Body of pancreas (tissue), 4 donors: Measurements from ENCODE around the gene SLCO6A1.

Experiments
- POLR2A ChIP-seq, 3 donors: fragments of 450-650 bp; IDR thresholded peaks; one replicate each; pipeline ENCODE4 v1.6.1; 2016; ENCODE audit warnings: antibody characterized with exemption in 3 of 3, mild to moderate bottlenecking in 2 of 3
- TF ChIP-seq, protein P1 (sequence below), 7 experiments: fragments of 450-650 bp in 4 of 7; fragments of 200-600 bp in 3 of 7; sonication (generic) in 3 of 7; IDR thresholded peaks; one replicate each; pipeline ENCODE4 v1.5.1; 2016 to 2019; ENCODE audit warnings: antibody characterized with exemption in 7 of 7

DNA sequence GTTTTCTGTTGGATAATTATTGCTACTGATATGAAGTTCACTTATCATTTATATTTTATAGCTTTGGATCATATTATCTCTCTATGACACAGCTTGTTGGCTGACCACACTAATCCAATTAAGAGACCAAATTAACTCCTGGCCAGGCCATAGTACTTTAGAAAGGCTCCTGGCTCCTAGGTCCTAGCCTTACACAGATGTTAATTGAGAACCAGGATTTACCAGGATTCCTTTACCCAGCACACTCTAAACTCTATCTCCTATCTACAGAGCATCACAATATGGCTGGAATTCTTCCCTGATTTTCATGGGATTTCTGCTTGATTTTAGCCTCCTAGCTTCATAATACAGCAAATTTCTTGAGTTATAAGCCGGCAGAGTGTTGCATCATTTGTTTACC, 80.3 kb downstream of the SLCO6A1 start:
- TF ChIP-seq, protein P1, sequence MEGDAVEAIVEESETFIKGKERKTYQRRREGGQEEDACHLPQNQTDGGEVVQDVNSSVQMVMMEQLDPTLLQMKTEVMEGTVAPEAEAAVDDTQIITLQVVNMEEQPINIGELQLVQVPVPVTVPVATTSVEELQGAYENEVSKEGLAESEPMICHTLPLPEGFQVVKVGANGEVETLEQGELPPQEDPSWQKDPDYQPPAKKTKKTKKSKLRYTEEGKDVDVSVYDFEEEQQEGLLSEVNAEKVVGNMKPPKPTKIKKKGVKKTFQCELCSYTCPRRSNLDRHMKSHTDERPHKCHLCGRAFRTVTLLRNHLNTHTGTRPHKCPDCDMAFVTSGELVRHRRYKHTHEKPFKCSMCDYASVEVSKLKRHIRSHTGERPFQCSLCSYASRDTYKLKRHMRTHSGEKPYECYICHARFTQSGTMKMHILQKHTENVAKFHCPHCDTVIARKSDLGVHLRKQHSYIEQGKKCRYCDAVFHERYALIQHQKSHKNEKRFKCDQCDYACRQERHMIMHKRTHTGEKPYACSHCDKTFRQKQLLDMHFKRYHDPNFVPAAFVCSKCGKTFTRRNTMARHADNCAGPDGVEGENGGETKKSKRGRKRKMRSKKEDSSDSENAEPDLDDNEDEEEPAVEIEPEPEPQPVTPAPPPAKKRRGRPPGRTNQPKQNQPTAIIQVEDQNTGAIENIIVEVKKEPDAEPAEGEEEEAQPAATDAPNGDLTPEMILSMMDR (IDR thresholded peaks at IDR 0.05) = no peak
- TF ChIP-seq POLR2A (IDR thresholded peaks at IDR 0.05) = no peak
